GM18867 (cell line): ENCODE results near the gene PALM2AKAP2.
A peak's percentile ranks its signal among the peaks of the same experiment; 100 is the strongest.
"Not testable (repeated sequence)": the region's sequence is repeated elsewhere in the genome, so short reads cannot be mapped to it uniquely, and the experiment has no call there.

Source experiments
- ATAC-seq: cut with Tn5 transposase; IDR thresholded peaks from one replicate; pipeline ENCODE4 v1.9.1; 2021; ENCODE audit warnings: mild to moderate bottlenecking, moderate library complexity; ENCODE audit not compliant: unreplicated experiment

The PALM2AKAP2 gene

GRCh38 chr9:109802491-109802890 lies 22.5 kb downstream of the PALM2AKAP2 start:
- no peak for ATAC-seq

- ATAC-seq: no peak
Observed at GRCh38 chr9:109805050-109805449, 25.1 kb downstream of the PALM2AKAP2 start.

- ATAC-seq: no peak
Observed at GRCh38 chr9:109806506-109807115, 26.6 kb downstream of the PALM2AKAP2 start.

- ATAC-seq: no peak
Observed at GRCh38 chr9:109811876-109812275, 31.9 kb downstream of the PALM2AKAP2 start.

- ATAC-seq: no peak
Observed at GRCh38 chr9:109812331-109812730, 32.3 kb downstream of the PALM2AKAP2 start.

GRCh38 chr9:109812818-109813281 lies 32.9 kb downstream of the PALM2AKAP2 start:
- ATAC-seq: no peak

GRCh38 chr9:109813303-109813702 lies 33.3 kb downstream of the PALM2AKAP2 start:
- no peak for ATAC-seq

- no peak for ATAC-seq
Observed at GRCh38 chr9:109813829-109814228, 33.8 kb downstream of the PALM2AKAP2 start.

- ATAC-seq: no peak
Observed at GRCh38 chr9:109815366-109815947, 35.5 kb downstream of the PALM2AKAP2 start.

- no peak for ATAC-seq
Observed at GRCh38 chr9:109816490-109816889, 36.5 kb downstream of the PALM2AKAP2 start.

- no peak for ATAC-seq
Observed at GRCh38 chr9:109817146-109817845, 37.3 kb downstream of the PALM2AKAP2 start.

GRCh38 chr9:109817846-109818472 lies 38.0 kb downstream of the PALM2AKAP2 start:
- peak; percentile 66 for ATAC-seq

- ATAC-seq: no peak
Observed at GRCh38 chr9:109821711-109822110, 41.7 kb downstream of the PALM2AKAP2 start.

- not testable (repeated sequence) for ATAC-seq
Observed at GRCh38 chr9:109825383-109825782, 45.4 kb downstream of the PALM2AKAP2 start.

- no peak for ATAC-seq
Observed at GRCh38 chr9:109826559-109826958, 46.6 kb downstream of the PALM2AKAP2 start.

- ATAC-seq: no peak
Observed at GRCh38 chr9:109828254-109828653, 48.3 kb downstream of the PALM2AKAP2 start.
